ENCODE results near the gene OOSP2.
"Not testable (repeated sequence)": the region's sequence is repeated elsewhere in the genome, so short reads cannot be mapped to it uniquely, and the experiment has no call there.

Gene OOSP2

GRCh38 chr11:60040109-60040508 is at the start of gene OOSP2:
Gene OOSP2 (plus strand): TSS chr11:60040409. CDS start chr11:60040460, 51 bp downstream.
- no peak for DNase-seq (ENCODE audit: low read depth)

GRCh38 chr11:59990421-59990820 is 49.8 kb upstream of the OOSP2 start:
- DNase-seq (ENCODE audit: low read depth): no peak

- DNase-seq (ENCODE audit: low read depth): no peak
Observed at GRCh38 chr11:59992425-59992824, 47.8 kb upstream of the OOSP2 start.

GRCh38 chr11:59997800-59998199 is 42.4 kb upstream of the OOSP2 start:
- DNase-seq (ENCODE audit: low read depth): no peak

- DNase-seq (ENCODE audit: low read depth): no peak
Observed at GRCh38 chr11:59999691-60000090, 40.5 kb upstream of the OOSP2 start.

- DNase-seq (ENCODE audit: low read depth): no peak
Observed at GRCh38 chr11:60003729-60004128, 36.5 kb upstream of the OOSP2 start.

- no peak for DNase-seq (ENCODE audit: low read depth)
Observed at GRCh38 chr11:60005360-60005759, 34.8 kb upstream of the OOSP2 start.

GRCh38 chr11:60016881-60017280 is 23.3 kb upstream of the OOSP2 start, which contains the start of gene OOSP4B:
Gene OOSP4B (plus strand): TSS chr11:60017181.
- DNase-seq (ENCODE audit: low read depth): no peak

- DNase-seq (ENCODE audit: low read depth): no peak
Observed at GRCh38 chr11:60018058-60018457, 22.2 kb upstream of the OOSP2 start.

GRCh38 chr11:60020376-60020775 is 19.8 kb upstream of the OOSP2 start:
- not testable (repeated sequence) for DNase-seq (ENCODE audit: low read depth)

GRCh38 chr11:60029015-60029632 is 11.1 kb upstream of the OOSP2 start:
- no peak for DNase-seq (ENCODE audit: low read depth)

GRCh38 chr11:60050422-60050821 is 10.2 kb downstream of the OOSP2 start:
- DNase-seq (ENCODE audit: low read depth): not testable (repeated sequence)

- DNase-seq (ENCODE audit: low read depth): not testable (repeated sequence)
Observed at GRCh38 chr11:60050839-60051238, 10.6 kb downstream of the OOSP2 start.

GRCh38 chr11:60056349-60056969 is 16.2 kb downstream of the OOSP2 start, which contains the start of gene MS4A3:
Gene MS4A3 (plus strand): TSS chr11:60056665. CDS start chr11:60061161, 4,496 bp downstream.
- no peak for DNase-seq (ENCODE audit: low read depth)

GRCh38 chr11:60059052-60059451 is 18.8 kb downstream of the OOSP2 start:
- DNase-seq (ENCODE audit: low read depth): no peak

GRCh38 chr11:60059521-60060240 is 19.5 kb downstream of the OOSP2 start:
- no peak for DNase-seq (ENCODE audit: low read depth)

GRCh38 chr11:60064111-60064510 is 23.9 kb downstream of the OOSP2 start:
- no peak for DNase-seq (ENCODE audit: low read depth)

GRCh38 chr11:60065801-60066200 is 25.6 kb downstream of the OOSP2 start:
- no peak for DNase-seq (ENCODE audit: low read depth)

GRCh38 chr11:60069450-60069849 is 29.2 kb downstream of the OOSP2 start:
- DNase-seq (ENCODE audit: low read depth): no peak

GRCh38 chr11:60071644-60072043 is 31.4 kb downstream of the OOSP2 start:
- not testable (repeated sequence) for DNase-seq (ENCODE audit: low read depth)

GRCh38 chr11:60077216-60077817 is 37.1 kb downstream of the OOSP2 start:
- no peak for DNase-seq (ENCODE audit: low read depth)

- DNase-seq (ENCODE audit: low read depth): no peak
Observed at GRCh38 chr11:60077981-60078380, 37.8 kb downstream of the OOSP2 start.

- DNase-seq (ENCODE audit: low read depth): no peak
Observed at GRCh38 chr11:60078745-60079144, 38.5 kb downstream of the OOSP2 start.

Measured in stimulated activated CD8-positive, alpha-beta memory T cell treated with anti-CD3 and anti-CD28 coated beads, Interleukin-15, amount 100 ng/mL, for 24 hours (primary cell).